Measurements from ENCODE around the gene ISL2.

GRCh38 chr15:76381366-76381765 lies 44.8 kb downstream of the ISL2 start:
- TF ChIP-seq EP300 (IDR thresholded peaks at IDR 0.05): no peak
- no peak for TF ChIP-seq CTCF (IDR thresholded peaks at IDR 0.05)
- no peak for TF ChIP-seq POLR2AphosphoS5 (IDR thresholded peaks at IDR 0.05)
- no peak for TF ChIP-seq POLR2A (IDR thresholded peaks at IDR 0.05; ENCODE audit: low read depth)
